Esophagus mucosa (tissue), 1 donor: ENCODE data around the gene TUBB. TPM values are rescaled to one million over a fixed set of nuclear protein-coding genes. Genes with fewer than 3 reads are reported as not detected.
A peak's percentile ranks its signal among the peaks of the same experiment; 100 is the strongest.
"Not testable (repeated sequence)": the region's sequence is repeated elsewhere in the genome, so short reads cannot be mapped to it uniquely, and the experiment has no call there.

Experiments used
- ATAC-seq: fragments of 200-7000 bp; cut with Tn5 transposase; one replicate; pipeline ENCODE4 v1.9.1; 2020
- total RNA-seq: library from RNA; stranded (reverse); gene quantifications from one replicate; pipeline ENCODE4 v1.2.4, GENCODE V29; 2023
- donor health status: DM: yes; HTN: yes; CAD: no.

The TUBB gene
- total RNA-seq, 1 donor from 2014 or later = 327 TPM

GRCh38 chr6:30719356-30719755, 796 bp upstream of the TUBB start:
- no peak for ATAC-seq

GRCh38 chr6:30720738-30721197, 616 bp downstream of the TUBB start:
- peak; percentile 23 for ATAC-seq

GRCh38 chr6:30721198-30722024, 1.3 kb downstream of the TUBB start:
- ATAC-seq = peak; percentile 75

- ATAC-seq = not testable (repeated sequence)
These were observed 1.8 kb downstream of the TUBB start for GRCh38 chr6:30722025-30722279.

GRCh38 chr6:30722280-30723112, 2.3 kb downstream of the TUBB start:
- ATAC-seq = peak; percentile 29

- ATAC-seq = not testable (repeated sequence)
These were observed 3.1 kb downstream of the TUBB start for GRCh38 chr6:30723159-30723842.

GRCh38 chr6:30723843-30724741, 3.9 kb downstream of the TUBB start:
- not testable (repeated sequence) for ATAC-seq

- no peak for ATAC-seq
These were observed 4.9 kb downstream of the TUBB start for GRCh38 chr6:30724906-30725667.

GRCh38 chr6:30725713-30726505, 5.8 kb downstream of the TUBB start:
- no peak for ATAC-seq

GRCh38 chr6:30726506-30727413, 6.6 kb downstream of the TUBB start:
- no peak for ATAC-seq

GRCh38 chr6:30727920-30728553, 7.9 kb downstream of the TUBB start:
- no peak for ATAC-seq

GRCh38 chr6:30730601-30731435, 10.7 kb downstream of the TUBB start:
- ATAC-seq = peak; percentile 91

- no peak for ATAC-seq
These were observed 12.2 kb downstream of the TUBB start for GRCh38 chr6:30732237-30732943.

- ATAC-seq = no peak
These were observed 15.6 kb downstream of the TUBB start for GRCh38 chr6:30735668-30736314.

GRCh38 chr6:30738532-30738931, 18.4 kb downstream of the TUBB start:
- ATAC-seq = no peak

- no peak for ATAC-seq
These were observed 20.4 kb downstream of the TUBB start for GRCh38 chr6:30740540-30740870.
